ENCODE measurements around the gene WNT5B. TPM values are rescaled to one million over a fixed set of nuclear protein-coding genes. Genes with fewer than 3 reads are reported as not detected.

Gene WNT5B
- total RNA-seq, 4 donors from 2014 or later, result 0.17 to 2.5 (median 0.88) TPM

- Histone ChIP-seq H3K36me3 (no peaks in the 10 kb centered on the region), H3K4me1 (peaks cover 7 to 10% of the 10 kb centered on the region in 2 donors), H3K27me3 (peaks cover 28 to 37% (median 30%) of the 10 kb centered on the region in 3 donors), H3K27ac (peak overlapping the region in 2 of 4 donors; percentile 29 to 46), H3K4me3 (peak overlapping the region; percentile 48 to 55 (median 54)), H3K9me3 (no peaks in the 10 kb centered on the region)
- TF ChIP-seq POLR2A (IDR thresholded peaks at IDR 0.05), result no peak
- TF ChIP-seq, protein P1, sequence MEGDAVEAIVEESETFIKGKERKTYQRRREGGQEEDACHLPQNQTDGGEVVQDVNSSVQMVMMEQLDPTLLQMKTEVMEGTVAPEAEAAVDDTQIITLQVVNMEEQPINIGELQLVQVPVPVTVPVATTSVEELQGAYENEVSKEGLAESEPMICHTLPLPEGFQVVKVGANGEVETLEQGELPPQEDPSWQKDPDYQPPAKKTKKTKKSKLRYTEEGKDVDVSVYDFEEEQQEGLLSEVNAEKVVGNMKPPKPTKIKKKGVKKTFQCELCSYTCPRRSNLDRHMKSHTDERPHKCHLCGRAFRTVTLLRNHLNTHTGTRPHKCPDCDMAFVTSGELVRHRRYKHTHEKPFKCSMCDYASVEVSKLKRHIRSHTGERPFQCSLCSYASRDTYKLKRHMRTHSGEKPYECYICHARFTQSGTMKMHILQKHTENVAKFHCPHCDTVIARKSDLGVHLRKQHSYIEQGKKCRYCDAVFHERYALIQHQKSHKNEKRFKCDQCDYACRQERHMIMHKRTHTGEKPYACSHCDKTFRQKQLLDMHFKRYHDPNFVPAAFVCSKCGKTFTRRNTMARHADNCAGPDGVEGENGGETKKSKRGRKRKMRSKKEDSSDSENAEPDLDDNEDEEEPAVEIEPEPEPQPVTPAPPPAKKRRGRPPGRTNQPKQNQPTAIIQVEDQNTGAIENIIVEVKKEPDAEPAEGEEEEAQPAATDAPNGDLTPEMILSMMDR (IDR thresholded peaks at IDR 0.05 in 4 of 5, conservative IDR thresholded peaks at IDR 0.05 in 1 of 5), result no peak
- DNase-seq (no peak), ATAC-seq (no peak)
- in situ Hi-C loops (cut with MboI; ENCODE audit: low sequenced_read_pairs in 4 of 4) (loop anchor here in 1 of 4 donors (25.0 kb wide), 1 partner anchor 1158 kb away; the partner anchor contains the start of gene FKBP4), intact Hi-C loops (cut with DNase I; ENCODE audit: low total_unique reads) (no loop called here)
Measured at GRCh38 chr12:1629338-1630132, 504 bp downstream of the WNT5B start.

- peaks cover 28 to 37% (median 30%) of the 10 kb centered on the region in 3 donors for H3K27me3 ChIP-seq
- H3K27ac ChIP-seq, result peak overlapping the region in 3 of 4 donors; percentile 18 to 46 (median 29)
- ATAC-seq (peak; percentile 21 to 30), DNase-seq (peak in 1 of 2 donors; percentile 39)
- intact Hi-C loops (cut with DNase I; ENCODE audit: low total_unique reads), result no loop called here
- TF ChIP-seq, protein P1 (IDR thresholded peaks at IDR 0.05 in 4 of 5, conservative IDR thresholded peaks at IDR 0.05 in 1 of 5), result peak in 1 of 5 experiments; percentile 26
- TF ChIP-seq POLR2A (IDR thresholded peaks at IDR 0.05), result no peak
- H3K4me3 ChIP-seq, result peak overlapping the region; percentile 48 to 55 (median 54)
- in situ Hi-C loops (cut with MboI; ENCODE audit: low sequenced_read_pairs in 4 of 4), result loop anchor here in 1 of 4 donors (25.0 kb wide), 1 partner anchor 1157 kb away; the partner anchor contains the start of gene FKBP4
- no peaks in the 10 kb centered on the region for H3K9me3 ChIP-seq
- peaks cover 10 to 11% of the 10 kb centered on the region in 2 donors for H3K4me1 ChIP-seq
- no peaks in the 10 kb centered on the region for H3K36me3 ChIP-seq
Measured at GRCh38 chr12:1630133-1630826, 1.2 kb downstream of the WNT5B start.

GRCh38 chr12:1630827-1631591 lies 2.0 kb downstream of the WNT5B start:
- Histone ChIP-seq H3K27me3 (peaks cover 28 to 37% (median 30%) of the 10 kb centered on the region in 3 donors), H3K27ac (peak overlapping the region in 2 of 4 donors; percentile 18 to 27), H3K36me3 (no peaks in the 10 kb centered on the region), H3K4me1 (peaks cover 10 to 11% of the 10 kb centered on the region in 2 donors), H3K9me3 (no peaks in the 10 kb centered on the region), H3K4me3 (peak overlapping the region; percentile 48 to 55 (median 54))
- peak in 1 of 2 donors; percentile 34 for ATAC-seq
- no peak for TF ChIP-seq POLR2A (IDR thresholded peaks at IDR 0.05)
- TF ChIP-seq, protein P1 (IDR thresholded peaks at IDR 0.05 in 4 of 5, conservative IDR thresholded peaks at IDR 0.05 in 1 of 5), result no peak
- DNase-seq, result no peak
- in situ Hi-C loops (cut with MboI; ENCODE audit: low sequenced_read_pairs in 4 of 4), result loop anchor here in 1 of 4 donors (25.0 kb wide), 1 partner anchor 1156 kb away; the partner anchor contains the start of gene FKBP4
- intact Hi-C loops (cut with DNase I; ENCODE audit: low total_unique reads), result no loop called here

- peaks cover 10 to 11% of the 10 kb centered on the region in 2 donors for H3K4me1 ChIP-seq
- no peaks in the 10 kb centered on the region for H3K9me3 ChIP-seq
- intact Hi-C loops (cut with DNase I; ENCODE audit: low total_unique reads) (no loop called here), in situ Hi-C loops (cut with MboI; ENCODE audit: low sequenced_read_pairs in 4 of 4) (loop anchor here in 1 of 4 donors (25.0 kb wide), 1 partner anchor 1155 kb away; the partner anchor contains the start of gene FKBP4)
- ATAC-seq, result no peak
- H3K27me3 ChIP-seq, result peaks cover 28 to 37% (median 30%) of the 10 kb centered on the region in 3 donors
- no peak overlapping the region for H3K4me3 ChIP-seq
- no peak for DNase-seq
- H3K27ac ChIP-seq, result no peak overlapping the region
- TF ChIP-seq POLR2A (IDR thresholded peaks at IDR 0.05), result no peak
- TF ChIP-seq, protein P1 (IDR thresholded peaks at IDR 0.05 in 4 of 5, conservative IDR thresholded peaks at IDR 0.05 in 1 of 5), result no peak
- H3K36me3 ChIP-seq, result no peaks in the 10 kb centered on the region
Measured at GRCh38 chr12:1632702-1633101, 3.7 kb downstream of the WNT5B start.
